Measurements from ENCODE around the gene IQCK.

GRCh38 chr16:19841184-19841583 is 123.1 kb downstream of the IQCK start:
- TF ChIP-seq, protein P1, sequence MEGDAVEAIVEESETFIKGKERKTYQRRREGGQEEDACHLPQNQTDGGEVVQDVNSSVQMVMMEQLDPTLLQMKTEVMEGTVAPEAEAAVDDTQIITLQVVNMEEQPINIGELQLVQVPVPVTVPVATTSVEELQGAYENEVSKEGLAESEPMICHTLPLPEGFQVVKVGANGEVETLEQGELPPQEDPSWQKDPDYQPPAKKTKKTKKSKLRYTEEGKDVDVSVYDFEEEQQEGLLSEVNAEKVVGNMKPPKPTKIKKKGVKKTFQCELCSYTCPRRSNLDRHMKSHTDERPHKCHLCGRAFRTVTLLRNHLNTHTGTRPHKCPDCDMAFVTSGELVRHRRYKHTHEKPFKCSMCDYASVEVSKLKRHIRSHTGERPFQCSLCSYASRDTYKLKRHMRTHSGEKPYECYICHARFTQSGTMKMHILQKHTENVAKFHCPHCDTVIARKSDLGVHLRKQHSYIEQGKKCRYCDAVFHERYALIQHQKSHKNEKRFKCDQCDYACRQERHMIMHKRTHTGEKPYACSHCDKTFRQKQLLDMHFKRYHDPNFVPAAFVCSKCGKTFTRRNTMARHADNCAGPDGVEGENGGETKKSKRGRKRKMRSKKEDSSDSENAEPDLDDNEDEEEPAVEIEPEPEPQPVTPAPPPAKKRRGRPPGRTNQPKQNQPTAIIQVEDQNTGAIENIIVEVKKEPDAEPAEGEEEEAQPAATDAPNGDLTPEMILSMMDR (IDR thresholded peaks at IDR 0.05): no peak
- no peak for TF ChIP-seq POLR2A (IDR thresholded peaks at IDR 0.05)

All from testis (tissue), 2 donors.